NT2/D1 (cell line): ENCODE results near the gene CRACR2B.

Source experiments
- YY1 ChIP-seq: IDR thresholded peaks from 2 replicates; pipeline ENCODE4 v1.6.1; 2011; ENCODE audit not compliant: insufficient read length, insufficient read depth
- ZNF274 ChIP-seq: IDR thresholded peaks from 2 replicates; pipeline ENCODE4 v1.6.1; 2011; ENCODE audit warnings: mild to moderate bottlenecking, low read depth, low read length

DNA sequence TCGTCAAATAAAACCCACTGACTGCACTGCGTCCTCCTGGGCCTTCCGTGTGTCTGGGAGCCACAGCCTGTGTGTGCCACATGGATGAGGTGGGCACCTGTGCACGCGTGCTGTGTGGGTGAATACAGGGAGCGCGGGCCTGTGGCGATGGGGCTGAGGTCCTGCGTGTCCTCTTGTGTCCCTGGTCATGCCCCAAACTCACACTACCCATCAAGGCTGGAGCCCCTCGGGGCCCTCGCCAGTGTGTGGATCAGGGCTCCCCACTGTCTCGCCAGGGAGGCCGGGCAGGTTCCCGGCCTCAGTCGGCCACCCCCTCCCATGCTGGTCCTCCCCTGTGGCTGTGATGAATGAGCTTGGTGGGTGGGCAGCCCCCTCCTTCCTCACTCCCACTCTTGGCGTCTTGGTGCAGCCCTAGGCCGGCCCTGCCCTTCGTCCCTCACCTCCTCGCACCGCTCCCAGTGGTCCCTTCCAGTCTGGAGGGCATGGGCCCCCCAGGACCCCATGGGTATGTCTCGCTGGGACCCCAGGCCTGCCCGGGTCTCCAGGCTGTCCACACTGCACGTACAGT lies 4.3 kb downstream of the CRACR2B start:
- TF ChIP-seq ZNF274 (no peak), YY1 (no peak)
